Activated gamma-delta T cell (primary cell): ENCODE data around the gene GPC3.
"Not testable (repeated sequence)": the region's sequence is repeated elsewhere in the genome, so short reads cannot be mapped to it uniquely, and the experiment has no call there.

Experiments used
- DNase-seq: peaks from one replicate; lab custom pipeline; 2025; lab: John Stamatoyannopoulos, UW
- total RNA-seq, 2 donors: gene quantifications; one replicate each; lab custom pipeline; 2026; lab: John Stamatoyannopoulos, UW

GPC3 gene
- 0.17 to 0.20 reads per million in 2 donors for total RNA-seq

DNA sequence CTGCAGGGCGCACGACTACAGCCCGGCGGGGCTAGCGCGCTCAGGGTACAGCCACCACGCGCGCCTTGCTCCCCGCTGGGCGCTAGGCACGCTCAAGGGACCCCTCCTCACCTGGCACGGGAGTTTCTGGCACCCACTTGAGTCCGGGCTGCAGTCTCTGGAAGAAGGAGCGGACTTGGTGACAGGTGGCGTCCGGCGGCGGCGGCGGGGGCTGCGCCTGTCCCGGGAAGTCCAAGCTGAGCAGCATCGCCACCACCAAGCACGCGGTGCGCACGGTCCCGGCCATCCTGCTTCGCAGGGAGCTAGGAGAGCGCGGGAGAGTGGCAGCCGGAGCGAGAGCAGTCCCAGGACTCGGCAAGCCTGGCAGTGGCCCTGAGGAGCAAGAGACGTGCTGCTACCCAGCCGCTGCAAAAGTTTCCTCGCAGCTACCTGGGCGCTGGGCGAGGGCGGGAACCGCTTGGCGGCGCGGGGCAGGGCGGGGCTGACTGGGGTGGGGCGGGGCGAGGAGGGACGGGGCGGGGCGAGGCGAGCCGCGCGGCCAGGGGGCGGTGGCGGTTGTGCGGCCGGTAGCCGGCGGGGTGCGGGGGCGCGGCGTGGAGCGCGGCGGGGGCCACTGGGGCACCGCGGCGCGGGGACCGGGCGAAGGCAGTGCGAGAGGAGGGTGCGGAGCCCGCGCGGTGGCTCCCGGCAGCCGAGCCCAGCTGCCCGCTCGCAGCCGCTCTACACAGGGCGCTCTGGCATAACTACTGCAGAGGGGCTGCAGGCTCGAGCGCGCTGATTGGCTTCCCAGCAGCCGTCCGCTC is at the start of gene GPC3:
TSS of gene GPC3 (minus strand) at position 431 of the 803 bp plus-strand sequence.
- DNase-seq, result peak; percentile 20

DNA sequence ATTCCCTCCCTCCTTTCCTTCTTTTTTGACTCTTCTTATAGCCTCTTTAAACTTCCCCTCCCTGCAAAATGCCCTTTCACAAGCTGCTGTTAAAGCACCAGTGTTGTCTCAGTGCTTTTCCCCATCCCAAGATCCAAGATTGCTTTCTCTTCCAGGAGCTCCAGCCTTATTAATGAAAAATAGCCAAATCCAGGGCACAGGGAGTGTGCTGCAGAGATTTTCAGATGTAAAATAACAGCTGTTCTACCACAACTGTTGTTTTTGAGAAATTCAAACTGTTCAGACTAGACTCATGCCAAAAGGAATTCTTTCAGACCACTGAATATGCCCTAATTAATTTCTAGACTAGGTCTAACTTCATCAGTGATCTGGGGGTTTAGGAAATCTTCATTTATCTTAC is 47.0 kb upstream of the GPC3 start:
- DNase-seq, result no peak

- DNase-seq, result no peak
These were observed 41.3 kb upstream of the GPC3 start for GRCh38 chrX:134026565-134027311.

GRCh38 chrX:134025986-134026545 is 40.7 kb upstream of the GPC3 start:
- no peak for DNase-seq

GRCh38 chrX:134024686-134025377 is 39.4 kb upstream of the GPC3 start:
- no peak for DNase-seq

GRCh38 chrX:134023851-134024281 is 38.5 kb upstream of the GPC3 start:
- DNase-seq, result no peak

DNA sequence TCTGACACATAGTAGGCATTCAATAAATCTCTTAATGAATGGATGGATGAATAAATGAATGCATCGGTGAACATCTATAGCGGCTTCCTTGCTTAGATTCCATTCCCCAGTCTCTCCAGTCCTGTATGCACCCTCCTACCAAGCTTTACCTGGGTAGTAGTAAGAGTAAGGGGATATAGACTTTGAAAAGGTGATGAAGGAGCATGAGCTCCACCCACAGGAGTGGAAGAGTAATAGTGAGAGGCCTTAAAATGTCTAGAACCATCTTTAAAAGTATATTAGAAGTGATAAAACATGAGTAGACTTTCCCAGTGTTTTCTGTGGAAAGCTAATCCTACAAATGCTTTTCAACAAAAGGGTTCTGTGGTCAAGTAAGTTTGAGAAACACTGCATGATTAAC is 35.5 kb upstream of the GPC3 start:
- no peak for DNase-seq

GRCh38 chrX:134019567-134020206 is 34.3 kb upstream of the GPC3 start:
- DNase-seq, result no peak

- DNase-seq, result not testable (repeated sequence)
These were observed 30.9 kb upstream of the GPC3 start for GRCh38 chrX:134016309-134016708.

DNA sequence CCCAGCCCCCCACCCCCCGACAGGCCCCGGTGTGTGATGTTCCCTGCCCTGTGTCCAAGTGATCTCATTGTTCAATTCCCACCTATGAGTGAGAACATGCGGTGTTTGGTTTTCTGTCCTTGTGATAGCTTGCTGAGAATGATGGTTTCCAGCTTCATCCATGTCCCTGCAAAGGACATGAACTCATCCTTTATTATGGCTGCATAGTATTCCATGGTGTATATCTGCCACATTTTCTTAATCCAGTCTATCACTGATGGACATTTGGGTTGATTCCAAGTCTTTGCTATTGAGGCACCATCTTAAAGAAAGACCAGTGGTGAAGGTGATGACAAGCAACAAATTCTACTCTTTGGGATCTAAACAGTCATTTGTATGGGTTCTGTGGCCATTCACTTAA is 30.1 kb upstream of the GPC3 start:
- DNase-seq, result not testable (repeated sequence)

- DNase-seq, result no peak
These were observed 28.1 kb upstream of the GPC3 start for GRCh38 chrX:134013524-134013923.

GRCh38 chrX:134013092-134013497 is 27.7 kb upstream of the GPC3 start:
- no peak for DNase-seq

- no peak for DNase-seq
These were observed 25.3 kb upstream of the GPC3 start for GRCh38 chrX:134010690-134011089.

- no peak for DNase-seq
These were observed 22.3 kb upstream of the GPC3 start for GRCh38 chrX:134007716-134008115.

DNA sequence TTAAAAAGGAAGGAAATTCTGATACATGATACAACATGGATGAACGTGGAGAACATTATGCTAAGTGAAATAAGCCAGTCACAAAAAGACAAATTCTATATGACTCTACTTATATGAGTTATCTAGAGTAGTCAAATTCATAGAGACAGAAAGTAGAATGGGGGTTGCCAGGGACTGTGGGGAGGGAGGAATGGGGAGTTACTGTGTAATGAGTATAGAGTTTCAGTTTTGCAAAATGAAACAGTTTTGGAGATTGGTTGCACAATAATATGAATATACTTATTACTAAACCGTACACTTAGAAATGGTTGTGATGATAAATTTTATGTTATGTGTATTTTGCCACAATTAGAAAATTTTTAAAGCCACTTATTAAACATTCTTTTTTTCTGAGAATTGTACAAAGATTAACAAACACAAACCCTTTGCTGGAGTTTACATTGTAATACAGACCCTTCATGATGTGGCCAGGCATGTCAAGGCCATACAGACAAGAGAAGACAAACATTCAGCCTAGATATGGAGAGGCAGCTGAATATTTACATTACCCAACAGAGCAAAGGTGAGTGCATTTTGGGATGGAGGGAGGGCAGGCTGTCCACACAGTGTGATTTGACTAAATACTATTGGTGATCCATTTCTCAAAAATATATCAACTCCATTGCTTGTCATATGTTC is 21.2 kb upstream of the GPC3 start:
- DNase-seq, result no peak

GRCh38 chrX:134004084-134004483 is 18.7 kb upstream of the GPC3 start:
- no peak for DNase-seq

GRCh38 chrX:134002921-134003615 is 17.7 kb upstream of the GPC3 start:
- DNase-seq, result no peak

GRCh38 chrX:134000260-134001245 is 15.2 kb upstream of the GPC3 start:
- no peak for DNase-seq

GRCh38 chrX:133999031-133999705 is 13.8 kb upstream of the GPC3 start:
- no peak for DNase-seq
